Endothelial cell of umbilical vein (primary cell): Measurements from ENCODE around the gene BCL2. TPM values are rescaled to one million over a fixed set of nuclear protein-coding genes. Genes with fewer than 3 reads are reported as not detected.

Source experiments
- BruUV-seq: library from RNA; stranded (reverse); fragments of 400-500 nt; replicated peaks from 2 replicates; lab custom pipeline; 2021; lab: Mats Ljungman, UMichigan
- CTCF ChIA-PET: fragments of 300-600, 350-600 bp; sonication (Branson Sonifier 250); formaldehyde crosslinking; loops from one replicate; lab custom pipeline; 2021; ENCODE audit warnings: antibody characterized with exemption, inconsistent platforms; lab: Charles Lee
- POLR2A ChIA-PET: fragments of 300-600, 350-600 bp; sonication (Branson Sonifier 250); formaldehyde crosslinking; loops from one replicate; lab custom pipeline; 2021; ENCODE audit warnings: antibody characterized with exemption, inconsistent platforms; lab: Charles Lee
- DNase-seq: peaks from one replicate; pipeline ENCODE4 v3.0.0-alpha.2; 2011; ENCODE audit warnings: low read depth, low spot score
- FAIRE-seq: peaks from 2 replicates; lab custom pipeline; 2011; peaks lifted over from hg19 to GRCh38; lab: Jason Lieb, UNC
- H2AFZ ChIP-seq: 2 replicates; pipeline ENCODE4 v1.6.0; 2012; ENCODE audit warnings: low read depth, low read length, control low read depth, inconsistent platforms
- H3K27ac ChIP-seq: 2 replicates; pipeline ENCODE4 v1.5.1; 2011; ENCODE audit warnings: low read depth, mild to moderate bottlenecking, control low read depth, low read length, moderate library complexity; ENCODE audit not compliant: insufficient read depth
- H3K27me3 ChIP-seq, 2 experiments: 2 replicates each; pipeline versions ENCODE4 v1.6.0 to v1.6.1; 2011; ENCODE audit warnings: low read length in 2 of 2, mixed read lengths in 1 of 2; ENCODE audit not compliant: control insufficient read depth in 2 of 2, insufficient read depth in 2 of 2
- H3K36me3 ChIP-seq, 2 experiments: 2 replicates in 1 of 2; 3 replicates in 1 of 2; pipeline ENCODE4 v1.5.1; 2011; ENCODE audit warnings: low read length in 2 of 2, mild to moderate bottlenecking in 1 of 2, moderate library complexity in 1 of 2; ENCODE audit not compliant: control insufficient read depth in 2 of 2, insufficient read depth in 2 of 2; ENCODE audit errors: extremely low read depth in 1 of 2
- H3K4me1 ChIP-seq: 3 replicates; pipeline ENCODE4 v1.5.1; 2011; ENCODE audit warnings: mild to moderate bottlenecking, low read length; ENCODE audit not compliant: control insufficient read depth, insufficient read depth; ENCODE audit errors: extremely low read depth
- H3K4me2 ChIP-seq: 2 replicates; pipeline ENCODE4 v1.6.1; 2011; ENCODE audit warnings: low read length, control low read depth, mixed read lengths; ENCODE audit not compliant: insufficient read depth
- H3K4me3 ChIP-seq, 3 experiments: fragments of 200-600 bp in 1 of 3; sonication (generic), shearing (Covaris generic) in 1 of 3; replicated peaks in 1 of 3; 2 replicates each; pipeline ENCODE4 v1.5.1; 2011 to 2016; ENCODE audit warnings: control low read depth in 3 of 3, low read length in 3 of 3, mild to moderate bottlenecking in 2 of 3, inconsistent platforms in 1 of 3, low read depth in 1 of 3, moderate library complexity in 1 of 3; ENCODE audit not compliant: insufficient read depth in 1 of 3
- H3K79me2 ChIP-seq: 2 replicates; pipeline ENCODE4 v1.6.0; 2012; ENCODE audit warnings: low read length, inconsistent platforms; ENCODE audit not compliant: control insufficient read depth, insufficient read depth
- H3K9ac ChIP-seq: replicated peaks from 2 replicates; pipeline ENCODE3; 2011; ENCODE audit warnings: low read length, control low read depth; ENCODE audit not compliant: insufficient read depth; ENCODE audit errors: extremely low read depth
- H3K9me1 ChIP-seq: replicated peaks from 3 replicates; pipeline ENCODE4 v1.6.0; 2011; ENCODE audit warnings: mild to moderate bottlenecking, low read length; ENCODE audit not compliant: control insufficient read depth, insufficient read depth; ENCODE audit errors: extremely low read depth
- H3K9me3 ChIP-seq: replicated peaks from 2 replicates; pipeline ENCODE4 v1.5.1; 2012; ENCODE audit warnings: low read length, inconsistent platforms; ENCODE audit not compliant: control insufficient read depth, insufficient read depth
- H4K20me1 ChIP-seq: replicated peaks from 2 replicates; pipeline ENCODE3; 2011; ENCODE audit warnings: mild to moderate bottlenecking, low read length; ENCODE audit not compliant: control insufficient read depth, insufficient read depth; ENCODE audit errors: extremely low read depth
- EZH2 ChIP-seq: IDR thresholded peaks from 2 replicates; pipeline ENCODE4 v1.6.1; 2012; ENCODE audit warnings: borderline replicate concordance, low read depth, mild to moderate bottlenecking, moderate library complexity, low read length, inconsistent platforms; ENCODE audit not compliant: severe bottlenecking
- FOS ChIP-seq: IDR thresholded peaks from 2 replicates; pipeline ENCODE4 v1.6.1; 2011; ENCODE audit warnings: mild to moderate bottlenecking, low read length, moderate library complexity, borderline replicate concordance; ENCODE audit not compliant: insufficient read depth
- GATA2 ChIP-seq: IDR thresholded peaks from 2 replicates; pipeline ENCODE4 v1.7.0; 2011; ENCODE audit warnings: low read depth, mild to moderate bottlenecking, moderate library complexity, mixed read lengths, low read length; ENCODE audit not compliant: insufficient read length, insufficient read depth
- JUN ChIP-seq: IDR thresholded peaks from 2 replicates; pipeline ENCODE4 v1.6.1; 2011; ENCODE audit warnings: borderline replicate concordance, low read depth; ENCODE audit not compliant: insufficient read length, insufficient read depth
- MAX ChIP-seq: IDR thresholded peaks from 2 replicates; pipeline ENCODE4 v1.6.1; 2011; ENCODE audit not compliant: insufficient read depth, insufficient read length
- MYC ChIP-seq: IDR thresholded peaks from one replicate; pipeline ENCODE4 v1.6.1; 2011; ENCODE audit warnings: mild to moderate bottlenecking, low read depth, low read length
- POLR2A ChIP-seq: IDR thresholded peaks from 2 replicates; pipeline ENCODE4 v1.6.1; 2012; ENCODE audit warnings: low read depth, mild to moderate bottlenecking, control low read depth, low read length
- POLR2AphosphoS5 ChIP-seq: IDR thresholded peaks from 2 replicates; pipeline ENCODE4 v1.6.1; 2012; ENCODE audit warnings: low read depth, mild to moderate bottlenecking, control low read depth, low read length, moderate library complexity; ENCODE audit not compliant: insufficient read depth
- dilution Hi-C: fragments of 300-500 bp; cut with MboI; formaldehyde crosslinking; loops from one replicate; pipeline ENCODE4 v1.15.0; 2019; ENCODE audit warnings: low sequenced_read_pairs; ENCODE audit not compliant: extremely low pct_ligation_motif_present
- intact Hi-C: fragments of 100-400 bp; cut with micrococcal nuclease; formaldehyde crosslinking; loops from one replicate; pipeline ENCODE4 v1.10.0; 2022
- polyA plus RNA-seq, 4 experiments: library from polyadenylated mRNA; depleted of rRNA in 3 of 4; stranded (reverse) in 3 of 4; unstranded in 1 of 4; fragments of >200 nt; gene quantifications; 2 replicates each; pipeline versions ENCODE4 v1.2.1 to v1.2.3, GENCODE V29; 2011 to 2012; ENCODE audit warnings: missing spikeins in 1 of 4
- total RNA-seq: library from RNA; stranded (reverse); gene quantifications from 2 replicates; pipeline ENCODE4 v1.2.3, GENCODE V29; 2021
- TF ChIP-seq, protein P1 (sequence below), 2 donors: IDR thresholded peaks; 1 replicate in 1 of 2; 2 replicates in 1 of 2; pipeline ENCODE4 v1.5.1; 2011; ENCODE audit warnings: low read length in 2 of 2, mild to moderate bottlenecking in 2 of 2, moderate library complexity in 2 of 2, control low read depth in 1 of 2, inconsistent platforms in 1 of 2, low read depth in 1 of 2; ENCODE audit not compliant: insufficient read depth in 1 of 2; ENCODE audit errors: extremely low read depth in 1 of 2

Gene BCL2
- total and polyA plus RNA-seq, 2 donors (not counting 3 experiments of a cell fraction or from before 2014, with no cell fraction given), result 0.35 to 5.0 TPM

GRCh38 chr18:63131959-63132818 lies 187.4 kb downstream of the BCL2 start:
- ChIA-PET CTCF (interaction anchor here (0.8 to 7.8 kb wide), 18 partner anchors 8 to 307 kb away, joined by 3 to 96 read pairs (median 4); partner anchors contain the start of gene BCL2), POLR2A (no interaction called here)
- Histone ChIP-seq H3K27me3 (no peaks in the 10 kb centered on the region), H3K4me3 (no peak overlapping the region), H3K9ac (no peak overlapping the region), H3K4me1 (no peaks in the 10 kb centered on the region), H3K4me2 (no peak overlapping the region), H3K36me3 (no peaks in the 10 kb centered on the region), H2AFZ (no peak overlapping the region), H3K27ac (no peak overlapping the region), H3K79me2 (no peaks in the 10 kb centered on the region), H4K20me1 (no peaks in the 10 kb centered on the region), H3K9me3 (no peaks in the 10 kb centered on the region), H3K9me1 (no peaks in the 10 kb centered on the region)
- FAIRE-seq, result no peak
- no TSS peak for BruUV-seq
- dilution Hi-C loops (no loop called here), intact Hi-C loops (loop anchor here (1.0 kb wide), 4 partner anchors 23 to 307 kb away; no protein-coding TSS in a partner anchor)
- no peak for DNase-seq
- no peak for TF ChIP-seq FOS
- no peak for TF ChIP-seq GATA2
- TF ChIP-seq EZH2, result no peak
- no peak for TF ChIP-seq POLR2A
- TF ChIP-seq, protein P1, sequence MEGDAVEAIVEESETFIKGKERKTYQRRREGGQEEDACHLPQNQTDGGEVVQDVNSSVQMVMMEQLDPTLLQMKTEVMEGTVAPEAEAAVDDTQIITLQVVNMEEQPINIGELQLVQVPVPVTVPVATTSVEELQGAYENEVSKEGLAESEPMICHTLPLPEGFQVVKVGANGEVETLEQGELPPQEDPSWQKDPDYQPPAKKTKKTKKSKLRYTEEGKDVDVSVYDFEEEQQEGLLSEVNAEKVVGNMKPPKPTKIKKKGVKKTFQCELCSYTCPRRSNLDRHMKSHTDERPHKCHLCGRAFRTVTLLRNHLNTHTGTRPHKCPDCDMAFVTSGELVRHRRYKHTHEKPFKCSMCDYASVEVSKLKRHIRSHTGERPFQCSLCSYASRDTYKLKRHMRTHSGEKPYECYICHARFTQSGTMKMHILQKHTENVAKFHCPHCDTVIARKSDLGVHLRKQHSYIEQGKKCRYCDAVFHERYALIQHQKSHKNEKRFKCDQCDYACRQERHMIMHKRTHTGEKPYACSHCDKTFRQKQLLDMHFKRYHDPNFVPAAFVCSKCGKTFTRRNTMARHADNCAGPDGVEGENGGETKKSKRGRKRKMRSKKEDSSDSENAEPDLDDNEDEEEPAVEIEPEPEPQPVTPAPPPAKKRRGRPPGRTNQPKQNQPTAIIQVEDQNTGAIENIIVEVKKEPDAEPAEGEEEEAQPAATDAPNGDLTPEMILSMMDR (IDR thresholded peaks at IDR 0.05; ENCODE audit: extremely low read depth in 1 of 2, insufficient read depth in 1 of 2, low read depth in 1 of 2, low read length in 2 of 2), result no peak
- no peak for TF ChIP-seq MAX
- no peak for TF ChIP-seq POLR2AphosphoS5
- no peak for TF ChIP-seq MYC
- TF ChIP-seq JUN, result no peak
